ENCODE results near the gene DCAF17. TPM values are rescaled to one million over a fixed set of nuclear protein-coding genes. Genes with fewer than 3 reads are reported as not detected.
A peak's percentile ranks its signal among the peaks of the same experiment; 100 is the strongest.

DCAF17 gene
- total and polyA plus RNA-seq, 2 of the 13 experiments (the other 11 are each of a cell fraction or from before 2014, with no cell fraction given): 13.7 to 30.0 TPM

DNA sequence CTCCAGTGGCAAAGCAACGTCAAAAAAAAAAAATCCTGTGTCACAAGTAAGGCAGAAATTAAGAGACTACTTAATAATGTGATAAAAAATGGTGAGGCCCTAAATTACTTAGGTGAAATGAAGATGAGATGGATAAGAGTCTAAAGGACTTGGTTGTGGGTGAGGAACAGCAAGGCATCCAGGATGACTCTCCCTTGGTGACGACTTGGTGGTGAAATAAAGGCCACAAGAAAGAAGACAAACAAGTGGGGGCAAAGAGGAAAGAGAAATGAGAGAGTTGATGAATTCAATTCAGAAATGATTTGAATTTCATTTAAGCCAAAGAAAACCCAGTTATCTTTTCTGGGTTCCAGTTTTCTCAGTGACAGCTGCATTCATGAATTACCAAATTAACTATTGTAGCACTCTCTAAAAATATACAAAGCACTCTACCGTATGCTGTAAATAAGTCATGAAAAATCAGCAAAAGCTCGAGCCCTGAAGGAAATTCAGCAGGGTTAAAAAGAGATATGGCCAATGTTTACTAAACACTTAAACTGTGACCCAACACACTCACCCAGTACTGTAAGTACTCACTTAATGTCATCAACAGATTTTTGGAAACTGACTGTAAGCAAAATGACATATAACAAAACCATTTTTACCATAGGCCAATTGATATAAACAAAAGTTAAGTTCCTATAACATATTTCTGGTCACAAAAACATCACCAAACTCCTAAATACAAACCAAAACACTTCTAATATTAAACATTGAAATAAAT, 1.6 kb upstream of the DCAF17 start:
- in situ Hi-C loops (cut with HindIII; ENCODE audit: extremely low pct_ligation_motif_present, low pct_unique_long_range_greater_than_20kb): no loop called here
- TF ChIP-seq GATAD2A (CRISPR knock-in tag; IDR thresholded peaks at IDR 0.05) (peak; percentile 5; the same call in 1 of the 2 replicates), ZBTB38 (CRISPR knock-in tag; IDR thresholded peaks at IDR 0.05) (peak; percentile 7; the same call in 1 of the 2 replicates), ZNF441 (CRISPR knock-in tag; IDR thresholded peaks at IDR 0.05; ENCODE audit: borderline replicate concordance) (no peak), MIER2 (CRISPR knock-in tag; IDR thresholded peaks at IDR 0.05) (0 out of 2 replicates have a peak, but pooled peaks have one; percentile 16), CEBPG (CRISPR knock-in tag; IDR thresholded peaks at IDR 0.05) (0 out of 2 replicates have a peak, but pooled peaks have one; percentile 5), HNRNPH1 (optimal IDR thresholded peaks at IDR 0.05; ENCODE audit: low read depth, low read length) (no peak), ZNF3 (CRISPR knock-in tag; IDR thresholded peaks at IDR 0.05) (0 out of 2 replicates have a peak, but pooled peaks have one; percentile 55), ZBTB25 (CRISPR knock-in tag; IDR thresholded peaks at IDR 0.05) (0 out of 2 replicates have a peak, but pooled peaks have one; percentile 1), DNMT1 (CRISPR knock-in tag; IDR thresholded peaks at IDR 0.05) (no peak), ZNF333 (CRISPR knock-in tag; IDR thresholded peaks at IDR 0.05; ENCODE audit: borderline replicate concordance) (no peak), ZSCAN29 (CRISPR knock-in tag; conservative IDR thresholded peaks at IDR 0.05) (0 out of 2 replicates have a peak, but pooled peaks have one; percentile 26), NKX3-1 (CRISPR knock-in tag; IDR thresholded peaks at IDR 0.05) (peak; percentile 86), ZFP36L1 (CRISPR knock-in tag; IDR thresholded peaks at IDR 0.05) (peak; percentile 7), ZFP82 (CRISPR knock-in tag; IDR thresholded peaks at IDR 0.05; ENCODE audit: borderline replicate concordance) (no peak), ZBTB37 (CRISPR knock-in tag; IDR thresholded peaks at IDR 0.05) (no peak), SIX1 (CRISPR knock-in tag; IDR thresholded peaks at IDR 0.05; ENCODE audit: borderline replicate concordance) (no peak), ZBTB43 (CRISPR knock-in tag; conservative IDR thresholded peaks at IDR 0.05) (0 out of 2 replicates have a peak, but pooled peaks have one; percentile 17), CBX5 (CRISPR knock-in tag; IDR thresholded peaks at IDR 0.05; ENCODE audit: borderline replicate concordance) (no peak)
- TF ChIP-seq, protein P1, sequence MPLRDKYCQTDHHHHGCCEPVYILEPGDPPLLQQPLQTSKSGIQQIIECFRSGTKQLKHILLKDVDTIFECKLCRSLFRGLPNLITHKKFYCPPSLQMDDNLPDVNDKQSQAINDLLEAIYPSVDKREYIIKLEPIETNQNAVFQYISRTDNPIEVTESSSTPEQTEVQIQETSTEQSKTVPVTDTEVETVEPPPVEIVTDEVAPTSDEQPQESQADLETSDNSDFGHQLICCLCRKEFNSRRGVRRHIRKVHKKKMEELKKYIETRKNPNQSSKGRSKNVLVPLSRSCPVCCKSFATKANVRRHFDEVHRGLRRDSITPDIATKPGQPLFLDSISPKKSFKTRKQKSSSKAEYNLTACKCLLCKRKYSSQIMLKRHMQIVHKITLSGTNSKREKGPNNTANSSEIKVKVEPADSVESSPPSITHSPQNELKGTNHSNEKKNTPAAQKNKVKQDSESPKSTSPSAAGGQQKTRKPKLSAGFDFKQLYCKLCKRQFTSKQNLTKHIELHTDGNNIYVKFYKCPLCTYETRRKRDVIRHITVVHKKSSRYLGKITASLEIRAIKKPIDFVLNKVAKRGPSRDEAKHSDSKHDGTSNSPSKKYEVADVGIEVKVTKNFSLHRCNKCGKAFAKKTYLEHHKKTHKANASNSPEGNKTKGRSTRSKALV (CRISPR knock-in tag; IDR thresholded peaks at IDR 0.05): 0 out of 2 replicates have a peak, but pooled peaks have one; percentile 51

More for the DNA sequence above, 1.6 kb upstream of the DCAF17 start:
- DNase-seq (ENCODE audit: low spot score) (no peak), ATAC-seq (no peak), FAIRE-seq (no peak)
- intact Hi-C loops (cut with micrococcal nuclease; ENCODE audit: unreplicated experiment): loop anchor here (5.0 kb wide), 1 partner anchor 270 kb away; the partner anchor contains the start of gene TLK1
- ChIA-PET CTCF (ENCODE audit: low intra/inter-chr PET ratio, low total read pairs) (no interaction called here), POLR2A (interaction anchor here (0.8 to 4.2 kb wide), 5 partner anchors 16 to 504 kb away, joined by 3 to 21 read pairs (median 6); partner anchors contain the start of gene GORASP2)
- Histone ChIP-seq H4K20me1 (ENCODE audit: insufficient read depth, low read length) (no peaks in the 10 kb centered on the region), H3K27ac (ENCODE audit: extremely low read length, insufficient read depth, low read length) (peak overlapping the region; percentile 87), H3K4me1 (ENCODE audit: insufficient read depth, low read length) (peaks cover 69% of the 10 kb centered on the region), H3K9ac (ENCODE audit: insufficient read depth, low read depth, low read length) (peak overlapping the region; percentile 97), H2AFZ (ENCODE audit: low read length) (peak overlapping the region; percentile 50), H3K4me2 (ENCODE audit: low read depth, low read length) (peak overlapping the region; percentile 99), H3K36me3 (replicated peaks in 1 of 2; ENCODE audit: control insufficient read depth in 1 of 2, insufficient read depth in 2 of 2, low read length in 2 of 2) (peaks cover 0 to 6% of the 10 kb centered on the region in 2 experiments; a peak in 3 of 5 replicates), H3K4me3 (replicated peaks in 1 of 3; ENCODE audit: insufficient read depth in 1 of 3, low read depth in 2 of 3, low read length in 3 of 3) (peak overlapping the region; percentile 71 to 90 (median 76)), H3K9me3 (ENCODE audit: low read length) (no peaks in the 10 kb centered on the region), H3K27me3 (ENCODE audit: control insufficient read depth in 1 of 2, insufficient read depth in 2 of 2, low read length in 2 of 2) (no peaks in the 10 kb centered on the region; a peak in 1 of 5 replicates), H3K79me2 (ENCODE audit: insufficient read depth, low read length) (peaks cover 75% of the 10 kb centered on the region)
- 41% methylated on average over 4 of the region's 4 CpGs for WGBS (ENCODE audit: low lambda C conversion rate)
- BruUV-seq (replicated peaks): no TSS peak
